CD4-positive, alpha-beta memory T cell (primary cell): ENCODE data around the gene PSMB3. TPM values are rescaled to one million over a fixed set of nuclear protein-coding genes. Genes with fewer than 3 reads are reported as not detected.
"Not testable (repeated sequence)": the region's sequence is repeated elsewhere in the genome, so short reads cannot be mapped to it uniquely, and the experiment has no call there.

Source experiments
- CTCF ChIA-PET: fragments of 350-600 bp; sonication (Branson Sonifier 250); formaldehyde crosslinking; loops from one replicate; lab custom pipeline; 2021; ENCODE audit warnings: inconsistent platforms; ENCODE audit not compliant: partially characterized antibody; lab: Charles Lee
- POLR2A ChIA-PET: fragments of 350-600 bp; sonication (Branson Sonifier 250); formaldehyde crosslinking; loops from one replicate; lab custom pipeline; 2021; ENCODE audit not compliant: partially characterized antibody; lab: Charles Lee
- DNase-seq, 5 donors: peaks; one replicate each; pipeline versions ENCODE4 v3.0.0 to v3.0.0-alpha.2; 2020 to 2022; ENCODE audit warnings: mixed read lengths in 1 of 5
- H3K27ac ChIP-seq: one replicate; pipeline ENCODE4 v1.7.0; 2013; ENCODE audit warnings: low read depth, low read length
- H3K27me3 ChIP-seq: 2 replicates; pipeline ENCODE4 v1.7.0; 2013; ENCODE audit warnings: mild to moderate bottlenecking, low read length, moderate library complexity; ENCODE audit not compliant: insufficient read depth
- H3K36me3 ChIP-seq: 2 replicates; pipeline ENCODE4 v1.7.0; 2013; ENCODE audit warnings: mild to moderate bottlenecking, low read length, moderate library complexity; ENCODE audit not compliant: insufficient read depth
- H3K4me1 ChIP-seq: 2 replicates; pipeline ENCODE4 v1.7.0; 2013; ENCODE audit warnings: mild to moderate bottlenecking, low read length, moderate library complexity; ENCODE audit not compliant: insufficient read depth
- H3K4me3 ChIP-seq, 2 donors: one replicate each; pipeline ENCODE4 v1.7.0; 2013; ENCODE audit warnings: low read length in 2 of 2, mild to moderate bottlenecking in 1 of 2
- H3K9me3 ChIP-seq, 2 donors: one replicate each; pipeline ENCODE4 v1.7.0; 2013; ENCODE audit warnings: low read length in 2 of 2, control low read depth in 1 of 2; ENCODE audit not compliant: control insufficient read depth in 1 of 2
- H3K27ac Mint-ChIP-seq, 7 donors: one replicate each; pipeline ENCODE4 v1.8.0; 2020 to 2021; ENCODE audit warnings: mixed read lengths in 7 of 7, mild to moderate bottlenecking in 6 of 7, inconsistent platforms in 3 of 7, moderate library complexity in 3 of 7
- H3K27me3 Mint-ChIP-seq, 2 donors: one replicate each; pipeline ENCODE4 v1.8.0; 2020 to 2021; ENCODE audit warnings: mixed read lengths in 2 of 2
- H3K36me3 Mint-ChIP-seq, 2 donors: one replicate each; pipeline ENCODE4 v1.8.0; 2020 to 2021; ENCODE audit warnings: mixed read lengths in 2 of 2, inconsistent platforms in 1 of 2, mild to moderate bottlenecking in 1 of 2
- H3K4me1 Mint-ChIP-seq, 4 donors: one replicate each; pipeline ENCODE4 v1.8.0; 2020 to 2021; ENCODE audit warnings: mixed read lengths in 4 of 4, mild to moderate bottlenecking in 1 of 4
- H3K4me3 Mint-ChIP-seq, 8 donors: one replicate each; pipeline ENCODE4 v1.8.0; 2020 to 2021; ENCODE audit warnings: mixed read lengths in 8 of 8, mild to moderate bottlenecking in 7 of 8, moderate library complexity in 6 of 8, inconsistent platforms in 3 of 8
- H3K9me3 Mint-ChIP-seq, 8 donors: one replicate each; pipeline ENCODE4 v1.8.0; 2020 to 2021; ENCODE audit warnings: mixed read lengths in 8 of 8, mild to moderate bottlenecking in 5 of 8, inconsistent platforms in 3 of 8, moderate library complexity in 1 of 8
- intact Hi-C: fragments of 100-400 bp; cut with micrococcal nuclease; formaldehyde crosslinking; loops from one replicate; pipeline ENCODE4 v1.15.1; 2023
- polyA plus RNA-seq, 2 donors: library from polyadenylated mRNA; unstranded; fragments of 300-500 nt; fragmentation: Illumina TruSeq; gene quantifications; one replicate each; pipeline ENCODE4 v1.2.3, GENCODE V29; 2021
- total RNA-seq, 2 experiments: library from RNA; stranded (reverse); gene quantifications; one replicate each; pipeline ENCODE4 v1.2.3, GENCODE V29; 2021

PSMB3 gene
- total and polyA plus RNA-seq, 4 experiments from 2014 or later: 93.5 to 517 (median 245) TPM

GRCh38 chr17:38779965-38780752 is 27.6 kb downstream of the PSMB3 start:
- Histone ChIP-seq H3K27ac (no peak overlapping the region), H3K27me3 (no peaks in the 10 kb centered on the region), H3K9me3 (no peaks in the 10 kb centered on the region), H3K4me1 (no peaks in the 10 kb centered on the region), H3K4me3 (no peak overlapping the region), H3K36me3 (peaks cover 78% of the 10 kb centered on the region)
- H3K27me3 Mint-ChIP-seq: no peaks in the 10 kb centered on the region
- peak overlapping the region in 2 of 7 donors; percentile 8 to 57 for H3K27ac Mint-ChIP-seq
- no peaks in the 10 kb centered on the region for H3K9me3 Mint-ChIP-seq
- H3K4me3 Mint-ChIP-seq: no peak overlapping the region
- peaks cover 52 to 74% of the 10 kb centered on the region in 2 donors for H3K36me3 Mint-ChIP-seq
- no peaks in the 10 kb centered on the region for H3K4me1 Mint-ChIP-seq
- DNase-seq: no peak
- ChIA-PET POLR2A (no interaction called here), CTCF (no interaction called here)
- intact Hi-C loops: no loop called here

GRCh38 chr17:38783227-38783626 is 30.7 kb downstream of the PSMB3 start:
- POLR2A ChIA-PET: no interaction called here
- H3K36me3 ChIP-seq: peaks cover 68% of the 10 kb centered on the region
- H3K4me3 Mint-ChIP-seq: no peak overlapping the region

DNA sequence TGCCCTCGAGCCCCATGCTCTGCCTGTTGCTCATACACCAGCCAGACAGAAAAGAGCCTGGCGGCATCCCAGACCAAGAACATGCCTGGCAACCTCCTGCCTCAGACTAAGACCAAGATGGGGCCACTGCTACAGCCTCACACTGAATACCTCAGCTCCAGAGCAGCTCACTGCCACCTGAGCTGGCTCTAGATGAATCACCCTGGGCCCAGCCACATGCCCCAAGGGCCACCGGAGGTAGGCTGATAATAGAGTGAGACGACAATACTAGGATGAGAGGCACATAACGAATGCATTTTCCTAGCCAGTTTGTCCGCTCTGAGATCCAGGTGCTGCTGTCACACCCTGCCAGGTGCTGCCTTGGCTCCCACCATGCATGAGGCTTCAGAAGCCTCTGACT is 33.8 kb downstream of the PSMB3 start:
- Histone ChIP-seq H3K36me3 (peaks cover 36% of the 10 kb centered on the region), H3K9me3 (no peaks in the 10 kb centered on the region), H3K27ac (no peak overlapping the region), H3K27me3 (no peaks in the 10 kb centered on the region), H3K4me1 (no peaks in the 10 kb centered on the region), H3K4me3 (no peak overlapping the region)
- peaks cover 0 to 17% (median 14%) of the 10 kb centered on the region in 4 donors for H3K4me1 Mint-ChIP-seq
- peaks cover 16 to 57% of the 10 kb centered on the region in 2 donors for H3K36me3 Mint-ChIP-seq
- CTCF ChIA-PET: no interaction called here
- intact Hi-C loops: no loop called here
- no peak for DNase-seq
- H3K9me3 Mint-ChIP-seq: no peaks in the 10 kb centered on the region
- H3K27me3 Mint-ChIP-seq: no peaks in the 10 kb centered on the region
- H3K27ac Mint-ChIP-seq: no peak overlapping the region
- H3K4me3 Mint-ChIP-seq: no peak overlapping the region
- POLR2A ChIA-PET: interaction anchor here (1.8 kb wide), 1 partner anchor 12 kb away, joined by 5 read pairs; no protein-coding TSS in a partner anchor

More at GRCh38 chr17:38783227-38783626, 30.7 kb downstream of the PSMB3 start:
- H3K27me3 Mint-ChIP-seq: no peaks in the 10 kb centered on the region
- H3K4me1 ChIP-seq: no peaks in the 10 kb centered on the region
- peaks cover 44 to 77% of the 10 kb centered on the region in 2 donors for H3K36me3 Mint-ChIP-seq
- no peak overlapping the region for H3K4me3 ChIP-seq
- no peak overlapping the region for H3K27ac ChIP-seq
- peak overlapping the region in 1 of 7 donors; percentile 18 for H3K27ac Mint-ChIP-seq
- CTCF ChIA-PET: no interaction called here
- no peak for DNase-seq
- no peaks in the 10 kb centered on the region for H3K9me3 Mint-ChIP-seq
- no peaks in the 10 kb centered on the region for H3K27me3 ChIP-seq
- H3K4me1 Mint-ChIP-seq: peaks cover 0 to 2% (median 0%) of the 10 kb centered on the region in 4 donors
- intact Hi-C loops: no loop called here
- no peaks in the 10 kb centered on the region for H3K9me3 ChIP-seq

DNA sequence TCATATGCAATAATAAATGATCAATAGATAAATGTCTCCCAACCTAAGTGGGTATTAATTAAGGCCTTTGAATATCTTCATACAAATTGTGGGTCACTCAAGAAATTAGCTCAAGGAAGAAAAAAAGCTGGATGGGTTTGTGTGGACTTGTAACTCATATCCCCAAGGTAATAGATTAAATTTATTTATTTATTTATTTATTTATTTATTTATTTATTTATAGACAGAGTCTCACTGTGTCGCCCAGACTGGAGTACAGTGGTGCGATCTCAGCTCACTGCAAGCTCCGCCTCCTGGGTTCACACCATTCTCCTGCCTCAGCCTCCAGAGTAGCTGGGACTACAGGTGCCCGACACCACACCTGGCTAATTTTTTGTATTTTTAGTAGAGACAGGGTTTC is 35.5 kb downstream of the PSMB3 start:
- H3K36me3 Mint-ChIP-seq: peaks cover 16 to 48% of the 10 kb centered on the region in 2 donors
- H3K27me3 Mint-ChIP-seq, POLR2A ChIA-PET: not testable (repeated sequence)

GRCh38 chr17:38789185-38789584 is 36.6 kb downstream of the PSMB3 start:
- CTCF ChIA-PET: no interaction called here
- H3K36me3 Mint-ChIP-seq: peaks cover 21 to 47% of the 10 kb centered on the region in 2 donors

More for the DNA sequence above, 35.5 kb downstream of the PSMB3 start:
- H3K27ac ChIP-seq, intact Hi-C loops, H3K27me3 ChIP-seq, H3K4me1 ChIP-seq, H3K9me3 Mint-ChIP-seq, H3K9me3 ChIP-seq, DNase-seq, H3K4me3 Mint-ChIP-seq, H3K4me3 ChIP-seq: not testable (repeated sequence)
- Mint-ChIP-seq H3K27ac (peak overlapping the region in 1 of 7 donors; percentile 8), H3K4me1 (peaks cover 0 to 22% (median 19%) of the 10 kb centered on the region in 4 donors)
- CTCF ChIA-PET: interaction anchor here (1.4 kb wide), 1 partner anchor 33 kb away, joined by 4 read pairs; no protein-coding TSS in a partner anchor
- H3K36me3 ChIP-seq: peaks cover 27% of the 10 kb centered on the region

DNA sequence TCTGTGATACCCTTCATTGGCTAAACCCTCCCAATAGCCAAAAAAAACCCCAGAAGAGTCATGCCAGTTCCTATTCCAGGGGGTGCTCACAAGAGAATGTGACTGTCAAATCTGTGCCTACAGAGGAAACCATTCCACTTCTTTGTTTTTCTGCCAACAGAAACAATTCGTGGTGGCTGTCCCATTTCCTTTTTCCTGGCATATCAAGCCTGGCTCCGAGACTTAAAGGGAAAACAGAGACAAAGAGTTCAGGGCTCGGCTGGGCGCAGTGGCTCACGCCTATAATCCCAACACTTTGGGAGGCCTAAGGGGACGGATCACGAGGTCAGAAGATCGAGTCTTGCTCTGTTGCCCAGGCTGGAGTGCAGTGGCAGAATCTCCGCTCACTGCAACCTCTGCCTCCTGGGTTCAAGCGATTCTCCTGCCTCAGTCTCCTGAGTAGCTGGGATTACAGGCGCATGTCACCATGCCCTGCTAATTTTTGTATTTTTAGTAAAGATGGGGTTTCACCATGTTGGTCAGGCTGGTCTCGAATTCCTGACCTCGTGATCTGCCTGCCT is 37.7 kb downstream of the PSMB3 start:
- Mint-ChIP-seq H3K4me1 (peaks cover 0 to 35% (median 26%) of the 10 kb centered on the region in 4 donors), H3K36me3 (peaks cover 12 to 40% of the 10 kb centered on the region in 2 donors)
- H3K27ac ChIP-seq, POLR2A ChIA-PET, H3K4me3 ChIP-seq, H3K4me3 Mint-ChIP-seq, intact Hi-C loops, CTCF ChIA-PET, H3K27me3 Mint-ChIP-seq, H3K9me3 ChIP-seq, H3K27me3 ChIP-seq, H3K9me3 Mint-ChIP-seq, DNase-seq, H3K4me1 ChIP-seq, H3K27ac Mint-ChIP-seq: not testable (repeated sequence)
- peaks cover 12% of the 10 kb centered on the region for H3K36me3 ChIP-seq

More at GRCh38 chr17:38789185-38789584, 36.6 kb downstream of the PSMB3 start:
- Mint-ChIP-seq H3K27me3 (no peaks in the 10 kb centered on the region), H3K27ac (peak overlapping the region in 1 of 7 donors; percentile 73), H3K4me3 (no peak overlapping the region), H3K4me1 (peaks cover 0 to 28% (median 22%) of the 10 kb centered on the region in 4 donors), H3K9me3 (no peaks in the 10 kb centered on the region)
- H3K4me3 ChIP-seq: no peak overlapping the region
- POLR2A ChIA-PET: interaction anchor here (1.2 kb wide), 1 partner anchor 29 kb away, joined by 3 read pairs; no protein-coding TSS in a partner anchor
- H3K4me1 ChIP-seq: no peaks in the 10 kb centered on the region
- DNase-seq: no peak
- peaks cover 19% of the 10 kb centered on the region for H3K36me3 ChIP-seq
- intact Hi-C loops: no loop called here
- H3K9me3 ChIP-seq: no peaks in the 10 kb centered on the region
- no peak overlapping the region for H3K27ac ChIP-seq
- no peaks in the 10 kb centered on the region for H3K27me3 ChIP-seq

DNA sequence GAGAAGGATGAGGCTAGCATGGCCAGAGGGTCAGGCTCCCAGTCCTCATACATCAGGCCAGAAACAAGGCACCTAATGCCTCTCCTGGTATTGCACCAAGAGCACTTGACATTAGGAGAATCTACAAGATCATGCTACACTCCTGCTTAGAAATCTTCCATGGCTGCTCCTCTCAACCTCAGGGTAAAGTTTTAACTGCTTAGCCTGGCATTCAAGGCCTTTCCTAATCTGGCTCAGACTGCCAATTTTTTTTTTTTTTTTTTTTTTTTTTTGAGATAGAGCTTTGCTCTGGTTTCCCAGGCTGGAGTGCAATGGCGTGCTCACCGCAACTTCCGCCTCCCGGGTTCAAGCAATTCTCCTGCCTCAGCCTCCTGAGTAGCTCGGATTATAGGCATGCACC is 38.6 kb downstream of the PSMB3 start:
- no peaks in the 10 kb centered on the region for H3K27me3 ChIP-seq
- intact Hi-C loops: no loop called here
- no peak overlapping the region for H3K4me3 ChIP-seq
- H3K36me3 ChIP-seq: peaks cover 5% of the 10 kb centered on the region
- CTCF ChIA-PET: interaction anchor here (0.6 to 0.8 kb wide), 2 partner anchors 17 to 444 kb away, joined by 3 read pairs; no protein-coding TSS in a partner anchor
- Mint-ChIP-seq H3K4me3 (no peak overlapping the region), H3K27me3 (no peaks in the 10 kb centered on the region), H3K4me1 (peaks cover 0 to 44% (median 28%) of the 10 kb centered on the region in 4 donors), H3K27ac (no peak overlapping the region), H3K9me3 (no peaks in the 10 kb centered on the region), H3K36me3 (peaks cover 5 to 32% of the 10 kb centered on the region in 2 donors)
- POLR2A ChIA-PET: no interaction called here
- no peaks in the 10 kb centered on the region for H3K9me3 ChIP-seq
- no peak for DNase-seq
- H3K27ac ChIP-seq: no peak overlapping the region
- peaks cover under 1% of the 10 kb centered on the region for H3K4me1 ChIP-seq
